Measurements from ENCODE around the gene ACTL7A. TPM values are rescaled to one million over a fixed set of nuclear protein-coding genes. Genes with fewer than 3 reads are reported as not detected.
"Not testable (repeated sequence)": the region's sequence is repeated elsewhere in the genome, so short reads cannot be mapped to it uniquely, and the experiment has no call there.

The ACTL7A gene, protein sequence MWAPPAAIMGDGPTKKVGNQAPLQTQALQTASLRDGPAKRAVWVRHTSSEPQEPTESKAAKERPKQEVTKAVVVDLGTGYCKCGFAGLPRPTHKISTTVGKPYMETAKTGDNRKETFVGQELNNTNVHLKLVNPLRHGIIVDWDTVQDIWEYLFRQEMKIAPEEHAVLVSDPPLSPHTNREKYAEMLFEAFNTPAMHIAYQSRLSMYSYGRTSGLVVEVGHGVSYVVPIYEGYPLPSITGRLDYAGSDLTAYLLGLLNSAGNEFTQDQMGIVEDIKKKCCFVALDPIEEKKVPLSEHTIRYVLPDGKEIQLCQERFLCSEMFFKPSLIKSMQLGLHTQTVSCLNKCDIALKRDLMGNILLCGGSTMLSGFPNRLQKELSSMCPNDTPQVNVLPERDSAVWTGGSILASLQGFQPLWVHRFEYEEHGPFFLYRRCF
- not detected for polyA plus RNA-seq (ENCODE audit: insufficient read length)

DNA sequence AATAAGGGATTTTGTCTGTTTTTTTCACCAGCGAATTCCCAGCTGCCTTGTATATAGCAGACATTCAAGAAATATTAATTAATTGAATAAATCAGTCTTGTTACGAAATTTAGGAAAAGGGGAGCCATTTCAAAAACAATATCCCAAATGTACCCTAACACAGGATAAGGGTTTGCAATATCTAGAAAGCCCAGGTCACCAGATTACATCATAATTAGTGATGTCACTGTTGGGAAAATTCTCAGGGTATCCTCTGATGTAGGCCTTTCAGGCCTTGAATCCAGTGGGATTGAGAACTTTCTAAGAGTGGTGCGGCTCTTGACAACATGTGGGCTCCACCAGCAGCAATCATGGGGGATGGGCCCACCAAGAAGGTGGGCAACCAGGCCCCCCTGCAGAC is at the start of gene ACTL7A:
TSS of gene ACTL7A (plus strand) at position 270 of the 400 bp plus-strand sequence. CDS start at position 327, 57 bp downstream.
- DNase-seq, result no peak

DNA sequence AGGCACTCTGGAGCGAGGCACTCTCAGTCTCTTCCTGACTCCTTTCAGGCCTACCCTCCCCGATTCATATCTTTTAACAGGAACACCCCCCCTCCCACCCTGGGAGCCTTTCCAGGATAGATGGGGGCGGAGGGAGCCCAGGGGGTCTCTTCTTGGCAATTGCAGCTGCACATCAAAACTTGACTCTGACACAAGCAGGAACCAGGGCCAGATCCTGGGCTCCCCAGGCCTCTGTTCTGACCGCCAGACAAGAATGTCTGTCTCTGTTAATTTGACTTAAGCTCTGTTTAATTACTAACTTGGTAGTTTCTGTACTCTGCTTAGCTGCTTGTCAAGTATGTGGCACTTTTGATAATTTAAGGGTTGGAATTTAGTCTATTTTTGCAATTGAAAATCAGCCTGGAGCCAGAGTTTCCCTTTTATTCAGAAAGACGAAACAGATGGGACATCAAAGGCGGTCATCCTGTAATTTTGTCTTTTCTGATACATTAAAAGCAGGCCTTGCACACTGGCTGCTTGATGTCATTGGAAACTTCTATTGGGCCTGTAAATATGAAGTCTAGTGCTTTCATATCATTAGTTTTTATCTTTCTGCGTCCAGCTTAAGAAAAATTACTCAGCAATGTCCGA is 49.6 kb upstream of the ACTL7A start:
- DNase-seq, result no peak

DNA sequence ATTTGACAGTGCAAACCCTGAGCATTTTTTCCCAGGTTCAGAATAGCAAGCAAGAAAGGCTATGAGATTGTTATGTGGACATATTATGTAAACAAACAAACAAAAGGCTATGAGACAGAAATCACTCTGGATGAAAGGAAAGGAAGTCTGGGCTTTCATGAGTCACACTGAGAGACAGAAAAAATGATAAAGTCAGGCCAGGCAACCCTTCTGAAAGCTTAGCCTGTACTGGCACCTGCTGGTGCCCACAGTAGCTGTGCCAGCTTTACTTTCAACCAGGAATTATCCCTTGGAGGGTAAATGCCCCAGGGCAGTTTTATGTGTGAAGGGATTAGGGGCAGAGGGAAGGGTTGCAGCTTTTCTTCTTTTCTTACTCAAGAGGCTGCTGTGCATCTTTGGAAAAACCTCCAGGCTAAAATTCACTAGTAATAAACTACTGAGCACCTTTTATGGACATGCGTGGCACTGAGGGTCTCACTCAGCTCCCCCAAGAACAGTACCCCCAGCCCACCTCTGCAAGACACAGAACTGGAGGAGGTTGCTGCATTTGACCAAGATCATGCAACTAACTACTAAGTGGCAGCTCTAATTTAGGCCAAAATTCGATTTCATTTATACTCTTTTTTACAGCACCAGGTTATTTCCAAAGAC is 48.0 kb upstream of the ACTL7A start:
- DNase-seq, result no peak

DNA sequence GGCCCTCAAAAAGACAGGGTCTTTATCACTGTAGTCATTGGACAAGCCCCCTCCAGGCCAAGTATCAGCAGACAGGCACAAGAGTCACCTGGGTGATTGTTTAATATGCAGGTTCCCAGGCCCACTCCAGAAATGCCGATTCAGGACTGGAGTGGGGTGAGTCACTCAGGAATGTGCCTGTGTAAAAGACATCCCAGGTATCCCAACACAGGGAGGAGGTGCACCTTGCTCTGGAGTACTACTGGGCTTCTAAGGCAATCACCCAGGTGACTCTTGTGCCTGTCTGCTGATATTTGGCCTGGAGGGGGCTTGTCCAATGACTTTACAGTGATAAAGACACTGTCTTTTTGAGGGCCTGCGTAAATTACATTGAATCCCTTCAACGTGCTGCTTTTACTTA is 46.9 kb upstream of the ACTL7A start:
- no peak for DNase-seq

DNA sequence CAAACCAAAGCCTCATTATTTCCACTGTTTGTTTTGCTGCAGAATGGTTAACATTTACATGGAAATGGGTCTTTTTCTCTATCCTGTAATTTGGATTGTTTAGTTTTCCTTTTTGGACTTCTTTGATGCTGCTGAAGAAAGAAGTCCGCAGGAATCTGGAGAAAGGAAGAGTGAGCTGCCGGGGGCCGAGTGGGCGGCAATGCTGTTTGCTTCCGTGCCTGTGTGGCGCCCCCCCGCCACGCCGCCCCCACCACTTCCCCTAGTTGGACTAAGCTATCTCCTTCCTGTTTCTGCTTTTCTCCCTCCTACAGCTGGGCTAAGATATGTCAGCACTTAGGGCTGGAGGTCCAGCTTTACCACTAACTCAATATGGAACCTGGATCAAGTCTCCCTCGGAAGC is 46.0 kb upstream of the ACTL7A start:
- no peak for DNase-seq

DNA sequence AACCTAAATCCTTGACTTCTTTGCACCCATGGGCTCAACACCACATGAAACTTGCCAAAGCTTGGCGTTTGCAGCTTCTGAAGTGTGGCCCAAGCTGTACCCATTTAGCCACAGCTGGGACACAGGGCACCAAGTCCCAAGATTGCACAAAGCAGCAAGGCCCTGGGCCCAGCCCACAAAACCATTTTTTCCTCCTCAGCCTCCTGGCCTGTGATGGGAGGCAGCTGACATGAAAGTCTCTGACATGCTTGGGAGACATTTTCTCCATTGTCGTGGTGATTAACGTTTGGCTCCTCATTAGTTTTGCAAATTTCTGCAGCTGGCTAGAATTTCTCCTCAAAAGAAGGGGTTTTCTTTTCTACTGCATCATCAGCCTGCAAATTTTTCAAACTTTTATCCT is 38.2 kb upstream of the ACTL7A start:
- no peak for DNase-seq

DNA sequence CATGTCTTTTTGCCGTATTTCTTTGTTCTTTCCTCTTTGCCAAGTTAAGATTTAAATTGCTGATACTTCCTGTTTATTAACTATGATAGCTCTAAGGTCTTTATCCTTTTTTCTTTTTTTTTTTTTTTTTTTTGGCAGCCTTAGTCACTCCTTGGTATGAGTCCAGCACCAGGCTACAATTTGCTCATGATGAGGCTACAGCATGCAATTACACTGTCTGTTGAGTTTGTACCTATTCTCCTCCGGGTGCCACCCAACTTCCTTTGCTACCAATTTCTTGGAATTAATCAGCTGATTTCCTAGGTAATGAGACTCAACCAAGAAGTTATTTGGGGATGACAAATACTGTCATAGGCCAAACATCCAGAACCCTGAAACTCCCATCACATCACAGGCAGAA is 31.8 kb upstream of the ACTL7A start:
- DNase-seq, result no peak

DNA sequence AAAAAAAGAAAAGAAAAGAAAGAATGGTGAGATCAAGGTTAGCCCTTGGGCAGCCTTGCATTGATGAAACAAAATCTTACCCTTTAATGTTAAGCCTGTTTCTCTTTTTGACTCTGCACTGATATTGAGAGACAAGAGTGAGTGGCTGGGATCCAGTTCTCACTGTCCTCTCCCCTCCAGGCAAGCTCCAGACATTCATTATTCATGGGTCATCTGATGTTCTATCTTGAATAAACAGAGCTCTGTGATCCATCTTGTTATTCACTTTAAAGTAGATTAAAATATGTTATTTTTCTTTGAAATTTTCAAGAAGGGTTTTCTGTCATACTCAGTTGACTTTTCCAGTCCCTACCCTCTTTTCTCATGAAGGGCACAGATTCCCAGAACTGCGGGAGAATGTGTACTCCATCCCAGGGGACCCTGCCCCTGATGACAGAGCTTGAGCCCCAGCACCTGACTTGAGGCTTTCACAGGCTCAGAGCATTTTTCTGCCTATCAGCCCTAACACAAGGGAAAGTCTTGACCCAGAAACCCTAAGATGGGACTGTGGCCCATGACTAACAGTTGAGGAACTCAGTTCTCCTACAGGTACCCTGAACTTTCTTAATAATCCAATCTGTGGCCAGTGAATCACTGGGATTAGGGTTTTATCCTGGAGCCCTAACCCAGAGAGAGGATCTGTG is 30.4 kb upstream of the ACTL7A start:
- DNase-seq, result no peak

DNA sequence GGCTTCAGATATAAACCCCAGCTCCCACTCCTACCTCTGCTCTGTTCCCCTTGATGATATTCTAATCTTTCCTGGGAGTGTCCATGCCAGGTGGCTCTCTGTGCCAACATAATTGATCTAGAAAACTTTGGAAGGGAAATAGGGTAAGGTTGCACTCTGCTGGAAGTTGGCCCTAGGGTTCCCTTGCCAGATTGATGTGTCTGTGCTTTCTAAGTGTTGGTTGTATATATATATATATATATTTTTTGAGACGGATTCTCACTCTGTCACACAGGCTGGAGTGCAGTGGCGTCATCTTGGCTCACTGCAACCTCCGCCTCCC is 29.9 kb upstream of the ACTL7A start:
- DNase-seq, result no peak

DNA sequence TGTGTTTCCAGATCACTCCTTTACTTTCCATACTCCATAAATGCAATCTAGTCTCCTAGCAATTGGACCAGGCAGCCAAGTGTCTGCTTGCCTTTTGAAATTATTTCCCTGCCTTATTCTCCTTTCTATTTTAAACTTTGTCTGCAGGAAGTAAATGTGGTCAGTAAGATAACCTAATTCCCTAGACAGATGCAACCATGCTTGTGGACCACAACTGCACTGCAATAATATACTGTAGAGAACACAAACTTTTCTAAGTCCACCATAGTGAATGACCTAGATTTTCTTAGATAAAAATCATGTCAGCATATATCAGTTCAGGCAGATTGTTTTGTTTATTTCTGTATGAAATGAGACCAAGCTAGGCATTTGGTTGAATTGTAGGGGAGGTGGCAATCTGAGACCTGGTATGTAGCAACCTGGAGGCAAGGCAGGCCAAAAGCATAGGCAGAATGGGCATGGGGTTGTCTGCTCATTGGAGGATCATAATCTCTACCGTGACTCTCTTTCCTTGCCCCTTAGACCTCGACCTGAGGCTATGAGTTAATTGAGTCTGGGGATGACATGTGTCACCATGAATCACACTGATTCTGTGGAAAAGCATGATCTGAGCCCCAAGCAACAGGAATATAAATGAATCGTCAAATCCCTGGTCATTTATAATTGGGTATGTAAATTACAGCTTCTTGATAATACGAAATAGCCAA is 27.0 kb upstream of the ACTL7A start:
- DNase-seq, result no peak

DNA sequence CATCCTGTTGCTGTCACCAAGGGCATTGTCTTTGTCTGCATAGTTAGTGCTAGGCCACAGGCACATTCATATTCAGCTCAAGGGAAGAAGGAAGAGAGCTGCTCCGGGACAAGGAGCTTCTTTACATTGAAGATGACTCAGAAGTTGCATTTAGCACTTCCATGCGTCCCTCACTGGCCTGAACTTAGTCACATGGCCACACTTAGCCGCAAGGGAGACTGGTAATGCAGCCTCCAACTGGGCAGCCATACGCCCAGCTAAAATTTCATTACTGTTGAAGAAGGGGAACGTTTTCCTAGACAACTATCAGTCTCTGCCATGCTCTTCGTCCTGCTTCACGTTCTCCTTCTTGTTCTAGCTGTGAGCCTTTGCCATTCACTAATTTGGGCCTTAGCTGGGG is 26.2 kb upstream of the ACTL7A start:
- DNase-seq, result no peak

DNA sequence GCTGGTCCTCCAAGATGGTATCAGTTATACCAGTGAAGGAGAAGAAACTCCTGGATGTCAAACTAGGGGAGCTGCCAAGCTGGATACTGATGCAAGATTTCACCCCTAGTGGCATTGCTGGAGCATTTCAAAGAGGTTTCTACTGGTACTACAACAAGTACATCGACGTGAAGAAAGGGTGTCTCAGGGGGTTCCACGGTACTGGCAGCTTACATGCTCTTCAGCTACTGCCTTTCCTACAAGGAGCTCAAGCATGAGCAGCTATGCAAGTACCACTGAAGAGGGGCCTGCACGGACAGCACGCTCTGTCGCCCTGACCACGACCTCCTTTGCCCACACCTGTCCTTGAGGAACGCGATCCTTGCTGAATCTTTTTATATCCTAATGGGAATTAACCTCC is 25.7 kb upstream of the ACTL7A start:
- DNase-seq, result no peak

DNA sequence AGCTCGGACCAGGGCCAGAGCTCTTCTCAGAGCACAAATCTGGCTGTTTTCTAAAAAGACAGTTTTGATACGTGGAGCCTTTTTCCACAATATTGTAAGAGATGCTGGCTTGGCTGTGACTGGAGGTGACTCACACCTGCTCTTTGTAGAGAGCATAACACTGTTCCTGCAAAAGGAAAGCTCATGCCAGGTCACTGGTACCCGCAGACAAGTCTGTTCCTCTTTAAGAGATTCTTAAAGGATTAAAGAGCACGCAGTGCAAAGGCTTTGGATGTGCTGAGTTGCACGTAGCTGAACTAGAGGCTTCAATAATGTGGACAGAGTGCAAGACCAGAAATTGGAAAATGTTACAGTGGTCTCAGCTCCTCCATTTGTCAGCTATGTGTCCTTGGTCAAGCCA is 25.3 kb upstream of the ACTL7A start:
- DNase-seq, result no peak

DNA sequence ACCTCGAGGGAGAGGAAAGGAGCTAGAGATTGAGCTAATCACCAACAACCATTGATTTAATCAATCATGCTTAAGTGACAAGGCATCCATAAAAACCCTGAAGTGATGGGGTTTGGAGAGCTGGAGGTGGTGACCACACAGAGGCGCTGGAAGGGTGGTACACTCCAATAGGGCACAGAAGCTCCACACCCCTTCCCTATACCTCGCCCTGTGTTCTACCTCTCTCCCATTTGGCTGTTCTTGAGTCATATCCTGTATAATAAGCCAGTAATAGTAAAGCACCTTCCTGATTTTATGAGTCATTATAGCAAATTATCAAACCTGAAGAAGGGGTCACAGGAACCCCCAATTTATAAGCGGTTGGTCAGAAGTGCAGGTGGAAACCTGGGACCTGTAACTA is 24.5 kb upstream of the ACTL7A start:
- DNase-seq, result no peak

DNA sequence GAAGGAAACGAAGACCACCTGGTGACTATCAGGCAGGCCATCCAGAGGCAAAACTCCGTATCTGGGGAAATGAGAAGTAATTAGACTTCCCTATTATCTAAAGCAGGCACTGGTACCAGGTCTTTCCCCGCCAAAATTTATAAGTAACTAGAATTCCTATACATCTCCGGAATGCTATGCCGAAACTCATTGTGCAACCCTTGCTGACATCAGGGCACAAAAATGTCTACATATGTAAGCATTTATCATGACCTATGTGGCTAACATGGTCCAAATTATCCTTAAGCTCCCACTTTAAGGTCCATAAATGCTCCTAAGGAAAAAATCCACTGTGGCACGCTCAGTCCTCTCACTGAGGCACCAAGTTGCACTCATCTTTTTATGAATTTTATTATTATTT is 24.0 kb upstream of the ACTL7A start:
- no peak for DNase-seq

DNA sequence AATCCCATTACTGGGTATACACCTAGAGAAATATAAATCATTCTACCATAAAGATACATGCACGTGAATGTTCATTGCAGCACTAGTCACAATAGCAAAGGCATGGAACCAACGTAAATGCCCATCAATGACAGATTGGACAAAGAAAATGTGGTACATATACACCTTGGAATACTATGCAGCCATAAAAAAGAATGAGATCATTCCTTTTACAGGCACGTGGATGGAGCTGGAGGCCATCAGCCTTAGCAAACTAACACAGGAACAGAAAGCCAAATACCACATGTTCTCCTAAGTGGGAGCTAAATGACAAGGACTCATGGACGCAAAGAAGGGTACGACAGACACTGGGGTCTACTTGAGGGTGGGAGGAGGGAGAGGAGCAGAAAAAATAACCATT is 22.5 kb upstream of the ACTL7A start:
- not testable (repeated sequence) for DNase-seq

DNA sequence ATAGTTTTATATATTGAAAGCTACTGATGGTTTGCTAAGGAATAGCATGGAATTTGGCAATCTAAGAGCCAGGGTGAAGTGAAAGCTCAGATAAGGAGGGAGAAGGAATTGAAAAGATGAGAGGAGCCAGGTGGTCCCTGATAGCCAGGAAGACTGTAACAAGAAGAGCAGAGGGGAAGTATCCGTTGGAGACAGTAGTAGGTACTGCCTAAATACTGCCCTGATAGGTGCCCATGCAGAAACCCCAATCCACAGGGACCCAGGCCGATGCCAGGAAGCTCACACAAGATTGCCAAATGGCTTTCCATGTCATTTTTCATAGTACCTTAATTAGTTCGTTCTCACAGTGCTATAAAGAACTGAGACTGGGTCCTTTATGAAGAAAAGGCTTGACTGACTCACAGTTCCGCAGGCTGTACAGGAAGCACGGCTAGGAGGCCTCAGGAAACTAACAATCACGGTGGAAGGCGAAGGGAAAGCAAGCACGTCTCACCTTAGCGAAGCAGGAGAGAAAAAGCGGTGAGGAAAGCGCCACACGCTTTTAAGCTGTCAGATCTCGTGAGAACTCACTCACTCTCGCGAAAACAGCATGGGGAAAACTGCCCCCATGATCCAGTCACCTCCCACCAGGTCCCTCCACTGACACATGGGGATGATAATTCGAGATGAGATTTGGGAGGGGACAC is 19.3 kb upstream of the ACTL7A start:
- no peak for DNase-seq

DNA sequence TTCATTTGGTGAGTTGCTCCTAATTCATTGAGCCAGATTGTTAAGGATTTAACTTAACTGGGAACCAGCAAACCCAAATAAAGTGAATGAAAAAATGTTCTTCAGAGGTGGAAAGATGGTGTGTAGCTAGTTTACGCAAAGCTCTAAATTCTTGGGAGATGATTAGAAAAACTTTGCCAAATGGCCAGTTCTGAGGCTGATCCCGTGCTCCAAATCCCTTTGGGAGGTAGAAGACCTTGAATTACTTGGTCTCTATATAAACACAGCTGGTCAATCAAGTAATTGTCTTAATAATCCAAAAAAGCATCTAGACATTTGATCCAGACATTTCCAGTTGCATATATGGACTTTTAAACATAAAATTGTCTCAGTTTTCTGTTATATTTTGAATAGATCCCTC is 17.7 kb upstream of the ACTL7A start:
- peak; percentile 53 for DNase-seq

DNA sequence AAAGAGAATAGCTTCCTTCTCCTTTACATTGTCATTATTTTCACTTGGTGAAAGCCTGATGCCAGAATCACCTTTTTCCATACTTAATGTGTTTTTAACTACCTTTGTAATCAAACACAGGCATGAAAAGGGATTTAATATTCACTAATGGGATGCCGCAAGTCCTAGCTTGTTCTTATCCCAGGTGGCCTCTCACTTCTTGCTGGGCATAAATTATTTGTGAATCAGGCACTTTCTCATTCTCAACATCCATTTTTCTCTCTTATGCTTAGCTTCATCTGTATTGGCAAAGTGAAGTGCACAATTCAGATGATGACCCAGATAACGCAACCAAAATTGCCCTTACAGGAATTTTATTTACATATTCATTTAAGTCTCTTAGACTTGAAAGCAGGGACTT is 17.2 kb upstream of the ACTL7A start:
- no peak for DNase-seq

DNA sequence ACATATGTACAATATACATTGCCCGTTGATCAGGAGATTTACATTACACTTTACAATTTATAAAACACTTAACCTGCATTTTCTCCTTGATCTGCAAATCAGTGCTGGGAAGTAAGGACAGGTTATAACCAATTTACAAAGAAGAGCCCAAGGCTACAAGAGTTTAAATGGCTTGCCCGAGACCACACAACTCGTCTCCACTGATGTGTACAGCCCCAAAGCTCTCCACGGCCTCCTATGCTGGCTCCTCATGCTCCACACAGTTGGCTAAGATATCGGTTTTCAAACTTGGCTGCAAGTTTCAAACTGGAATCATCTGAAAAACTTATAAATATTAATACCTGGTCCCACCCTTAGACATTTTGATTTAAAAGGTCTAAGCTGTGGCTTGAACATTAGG is 16.6 kb upstream of the ACTL7A start:
- DNase-seq, result no peak

DNA sequence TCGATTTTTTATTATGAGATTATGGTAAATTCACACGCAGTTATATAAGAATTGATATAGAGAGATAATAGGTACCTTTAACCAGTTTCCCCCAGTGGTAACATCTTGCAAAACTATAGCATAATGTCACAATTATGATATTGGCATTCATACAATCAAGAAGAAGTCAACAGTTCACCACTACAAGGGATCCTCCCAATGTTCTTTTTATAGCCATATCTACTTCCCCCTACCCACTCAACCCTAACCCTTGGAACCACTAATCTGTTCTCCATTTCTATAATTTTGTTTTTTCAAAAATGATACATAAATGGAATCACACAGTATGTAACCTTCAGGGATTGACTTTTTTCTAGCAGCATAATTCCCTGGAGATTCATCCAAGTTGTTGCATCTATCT is 16.1 kb upstream of the ACTL7A start:
- DNase-seq, result no peak

DNA sequence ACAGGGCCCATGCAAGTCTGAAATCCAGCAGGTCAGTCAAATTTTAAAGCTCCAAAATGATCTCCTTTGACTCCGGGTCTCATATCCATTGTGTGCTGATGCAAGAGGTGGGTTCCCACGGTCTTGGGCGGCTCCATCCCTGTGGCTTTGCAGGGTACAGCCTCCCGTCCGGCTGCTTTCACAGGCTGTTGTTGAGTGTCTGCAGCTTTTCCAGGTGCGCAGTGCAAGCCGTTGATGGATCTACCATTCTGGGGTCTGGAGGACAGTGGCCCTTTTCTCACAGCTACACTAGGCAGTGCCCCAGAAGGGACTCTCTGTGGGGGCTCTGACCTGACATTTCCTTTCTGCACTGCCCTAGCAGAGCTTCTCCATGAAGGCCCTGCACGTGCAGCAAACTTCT is 13.8 kb upstream of the ACTL7A start:
- not testable (repeated sequence) for DNase-seq
